ENCODE results near the gene CYP46A1. TPM values are rescaled to one million over a fixed set of nuclear protein-coding genes. Genes with fewer than 3 reads are reported as not detected.
"Not testable (repeated sequence)": the region's sequence is repeated elsewhere in the genome, so short reads cannot be mapped to it uniquely, and the experiment has no call there.

CYP46A1 gene
- total RNA-seq, 2 experiments from 2014 or later, result 0.11 to 0.22 TPM

DNA sequence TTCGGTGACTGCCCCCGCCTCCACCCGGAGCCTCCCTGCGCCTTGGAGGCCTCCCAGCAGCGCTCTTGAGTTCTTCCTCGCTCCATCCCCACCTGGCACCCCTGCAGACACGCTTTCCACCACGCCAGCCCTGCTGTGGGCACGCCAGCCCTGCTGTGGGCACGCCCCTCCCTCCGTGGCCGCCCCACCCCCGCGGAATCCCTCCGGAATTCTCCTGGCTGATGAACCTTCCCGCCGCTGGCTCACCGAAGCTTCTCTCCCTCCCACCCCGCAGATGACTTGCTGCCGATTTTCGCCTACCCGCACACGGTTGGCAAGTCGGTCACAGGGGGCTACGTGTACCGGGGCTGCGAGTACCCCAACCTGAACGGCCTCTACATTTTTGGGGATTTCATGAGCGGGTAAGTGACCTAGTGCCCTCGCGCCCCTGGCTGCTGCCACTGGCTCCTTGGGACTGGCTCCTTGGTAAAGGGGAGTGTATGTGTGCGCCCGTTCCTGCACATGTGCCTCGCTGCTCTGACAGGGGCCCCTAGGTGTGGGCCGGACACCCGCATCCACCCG lies 24.0 kb upstream of the CYP46A1 start:
- H3K4me3 Mint-ChIP-seq, result no peak overlapping the region
- Histone ChIP-seq H3K36me3 (ENCODE audit: insufficient read depth, low read length) (no peaks in the 10 kb centered on the region), H3K27ac (ENCODE audit: low read depth in 1 of 2, low read length in 2 of 2) (no peak overlapping the region), H3K27me3 (ENCODE audit: control insufficient read depth in 1 of 2, insufficient read depth in 2 of 2, low read length in 2 of 2) (peaks cover 47% of the 10 kb centered on the region in 2 experiments), H3K4me3 (ENCODE audit: low read length) (no peak overlapping the region), H3K4me1 (ENCODE audit: insufficient read depth, low read length) (no peaks in the 10 kb centered on the region), H3K9me3 (ENCODE audit: control insufficient read depth in 1 of 2, insufficient read depth in 1 of 2, low read length in 2 of 2) (peaks cover 0 to 5% of the 10 kb centered on the region in 2 experiments)
- CTCF ChIA-PET, result no interaction called here
- H3K27me3 Mint-ChIP-seq, result peaks cover 78% of the 10 kb centered on the region
- intact Hi-C loops (cut with DNase I, micrococcal nuclease), result no loop called here
- no peak for DNase-seq
- H3K27ac Mint-ChIP-seq, result no peak overlapping the region
- H3K4me1 Mint-ChIP-seq (ENCODE audit: low read depth), result peaks cover 4% of the 10 kb centered on the region
- POLR2A ChIA-PET, result no interaction called here
- no peak for ATAC-seq (ENCODE audit: poor library complexity)
- TF ChIP-seq, protein P1, sequence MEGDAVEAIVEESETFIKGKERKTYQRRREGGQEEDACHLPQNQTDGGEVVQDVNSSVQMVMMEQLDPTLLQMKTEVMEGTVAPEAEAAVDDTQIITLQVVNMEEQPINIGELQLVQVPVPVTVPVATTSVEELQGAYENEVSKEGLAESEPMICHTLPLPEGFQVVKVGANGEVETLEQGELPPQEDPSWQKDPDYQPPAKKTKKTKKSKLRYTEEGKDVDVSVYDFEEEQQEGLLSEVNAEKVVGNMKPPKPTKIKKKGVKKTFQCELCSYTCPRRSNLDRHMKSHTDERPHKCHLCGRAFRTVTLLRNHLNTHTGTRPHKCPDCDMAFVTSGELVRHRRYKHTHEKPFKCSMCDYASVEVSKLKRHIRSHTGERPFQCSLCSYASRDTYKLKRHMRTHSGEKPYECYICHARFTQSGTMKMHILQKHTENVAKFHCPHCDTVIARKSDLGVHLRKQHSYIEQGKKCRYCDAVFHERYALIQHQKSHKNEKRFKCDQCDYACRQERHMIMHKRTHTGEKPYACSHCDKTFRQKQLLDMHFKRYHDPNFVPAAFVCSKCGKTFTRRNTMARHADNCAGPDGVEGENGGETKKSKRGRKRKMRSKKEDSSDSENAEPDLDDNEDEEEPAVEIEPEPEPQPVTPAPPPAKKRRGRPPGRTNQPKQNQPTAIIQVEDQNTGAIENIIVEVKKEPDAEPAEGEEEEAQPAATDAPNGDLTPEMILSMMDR (IDR thresholded peaks at IDR 0.05), result no peak
- H3K9me3 Mint-ChIP-seq, result no peaks in the 10 kb centered on the region
- H3K36me3 Mint-ChIP-seq (ENCODE audit: low read depth), result no peaks in the 10 kb centered on the region

DNA sequence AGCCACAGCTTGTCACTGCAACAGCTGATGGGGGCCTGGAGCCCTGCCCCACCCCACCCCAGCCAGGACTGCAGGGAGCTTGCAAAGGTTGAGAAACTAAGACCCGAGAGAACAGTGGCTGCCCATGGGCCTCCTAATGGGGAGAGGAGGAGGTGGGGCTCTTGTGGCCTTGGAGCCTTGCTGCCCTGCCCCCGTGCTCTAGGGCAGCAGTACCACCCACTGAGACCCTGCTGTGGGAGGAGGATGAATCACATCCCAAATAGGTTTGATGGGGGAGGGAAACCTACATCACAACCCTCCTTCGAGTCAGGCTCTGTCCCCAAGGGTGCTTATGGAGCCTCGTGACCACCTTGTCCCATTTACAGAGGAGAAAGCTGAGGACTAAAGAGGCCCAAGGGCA lies 23.3 kb upstream of the CYP46A1 start:
- Histone ChIP-seq H3K9me3 (ENCODE audit: control insufficient read depth in 1 of 2, insufficient read depth in 1 of 2, low read length in 2 of 2) (peaks cover 0 to 5% of the 10 kb centered on the region in 2 experiments), H3K27me3 (ENCODE audit: control insufficient read depth in 1 of 2, insufficient read depth in 2 of 2, low read length in 2 of 2) (peaks cover 47% of the 10 kb centered on the region in 2 experiments), H3K36me3 (ENCODE audit: insufficient read depth, low read length) (no peaks in the 10 kb centered on the region), H3K4me3 (ENCODE audit: low read length) (no peak overlapping the region), H3K4me1 (ENCODE audit: insufficient read depth, low read length) (no peaks in the 10 kb centered on the region), H3K27ac (ENCODE audit: low read depth in 1 of 2, low read length in 2 of 2) (no peak overlapping the region)
- ATAC-seq (ENCODE audit: poor library complexity), result no peak
- peaks cover 72% of the 10 kb centered on the region for H3K27me3 Mint-ChIP-seq
- ChIA-PET POLR2A (no interaction called here), CTCF (no interaction called here)
- TF ChIP-seq, protein P1 (IDR thresholded peaks at IDR 0.05), result no peak
- intact Hi-C loops (cut with DNase I, micrococcal nuclease), result no loop called here
- no peak overlapping the region for H3K27ac Mint-ChIP-seq
- H3K36me3 Mint-ChIP-seq (ENCODE audit: low read depth), result no peaks in the 10 kb centered on the region
- peaks cover 4% of the 10 kb centered on the region for H3K4me1 Mint-ChIP-seq (ENCODE audit: low read depth)
- no peak overlapping the region for H3K4me3 Mint-ChIP-seq
- H3K9me3 Mint-ChIP-seq, result no peaks in the 10 kb centered on the region
- no peak for DNase-seq

DNA sequence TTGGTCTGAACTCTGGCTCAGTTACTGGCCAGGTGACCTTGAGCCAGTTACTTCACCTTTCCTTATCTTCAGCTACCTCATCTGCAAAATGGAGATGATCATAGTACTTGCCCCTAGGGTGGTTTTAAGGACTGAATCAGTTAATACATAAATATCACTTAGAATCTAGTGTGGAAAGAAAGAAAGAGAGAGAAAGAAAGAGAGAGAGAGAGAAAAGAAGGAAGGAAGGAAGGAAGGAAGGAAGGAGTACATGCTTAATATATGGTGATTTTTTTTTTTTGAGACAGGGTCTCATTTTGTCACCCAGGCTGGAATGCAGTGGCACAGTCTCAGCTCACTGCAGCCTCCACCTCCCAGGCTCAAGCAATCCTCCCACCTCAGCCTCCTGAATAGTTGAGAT lies 22.9 kb upstream of the CYP46A1 start:
- POLR2A ChIA-PET; H3K4me3 Mint-ChIP-seq; H3K27ac Mint-ChIP-seq; H3K36me3 Mint-ChIP-seq (ENCODE audit: low read depth); H3K4me1 ChIP-seq (ENCODE audit: insufficient read depth, low read length); H3K9me3 Mint-ChIP-seq; H3K9me3 ChIP-seq (ENCODE audit: control insufficient read depth in 1 of 2, insufficient read depth in 1 of 2, low read length in 2 of 2); intact Hi-C loops (cut with DNase I, micrococcal nuclease); H3K27ac ChIP-seq (ENCODE audit: low read depth in 1 of 2, low read length in 2 of 2); H3K4me3 ChIP-seq (ENCODE audit: low read length); H3K4me1 Mint-ChIP-seq (ENCODE audit: low read depth); H3K36me3 ChIP-seq (ENCODE audit: insufficient read depth, low read length); DNase-seq; ATAC-seq (ENCODE audit: poor library complexity); CTCF ChIA-PET: not testable (repeated sequence)
- H3K27me3 Mint-ChIP-seq, result peaks cover 72% of the 10 kb centered on the region
- H3K27me3 ChIP-seq (ENCODE audit: control insufficient read depth in 1 of 2, insufficient read depth in 2 of 2, low read length in 2 of 2), result peaks cover 47% of the 10 kb centered on the region in 2 experiments

DNA sequence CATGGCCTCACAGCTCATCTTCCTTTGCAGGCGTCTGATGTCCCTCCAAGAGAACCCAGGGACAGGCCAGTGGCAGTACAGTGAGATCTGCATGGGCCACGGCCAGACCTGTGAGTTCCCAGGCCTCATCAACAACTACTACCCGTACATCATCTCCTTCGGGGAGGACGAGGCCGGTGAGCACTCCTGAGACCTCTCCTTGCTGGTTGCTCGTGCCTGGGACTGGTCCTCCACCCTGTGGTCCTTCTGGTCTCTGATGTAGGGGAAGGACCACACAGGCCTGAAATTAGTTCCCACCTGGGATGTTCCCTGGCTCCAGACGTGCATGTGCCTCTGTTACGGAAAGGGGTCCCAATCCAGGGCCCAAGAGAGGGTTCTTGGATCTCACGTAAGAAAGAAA lies 21.3 kb upstream of the CYP46A1 start:
- Mint-ChIP-seq H3K4me1 (ENCODE audit: low read depth) (peaks cover 4% of the 10 kb centered on the region), H3K4me3 (no peak overlapping the region), H3K27ac (no peak overlapping the region), H3K27me3 (peaks cover 58% of the 10 kb centered on the region), H3K36me3 (ENCODE audit: low read depth) (no peaks in the 10 kb centered on the region), H3K9me3 (no peaks in the 10 kb centered on the region)
- intact Hi-C loops (cut with DNase I, micrococcal nuclease), result no loop called here
- POLR2A ChIA-PET, result no interaction called here
- Histone ChIP-seq H3K27ac (ENCODE audit: low read depth in 1 of 2, low read length in 2 of 2) (no peak overlapping the region), H3K36me3 (ENCODE audit: insufficient read depth, low read length) (no peaks in the 10 kb centered on the region), H3K4me1 (ENCODE audit: insufficient read depth, low read length) (no peaks in the 10 kb centered on the region), H3K9me3 (ENCODE audit: control insufficient read depth in 1 of 2, insufficient read depth in 1 of 2, low read length in 2 of 2) (peaks cover 0 to 5% of the 10 kb centered on the region in 2 experiments), H3K27me3 (ENCODE audit: control insufficient read depth in 1 of 2, insufficient read depth in 2 of 2, low read length in 2 of 2) (peaks cover 38 to 44% of the 10 kb centered on the region in 2 experiments), H3K4me3 (ENCODE audit: low read length) (no peak overlapping the region)
- ATAC-seq (ENCODE audit: poor library complexity), result no peak
- no peak for DNase-seq
- CTCF ChIA-PET, result no interaction called here
- TF ChIP-seq, protein P1 (IDR thresholded peaks at IDR 0.05), result no peak

Data from CD4-positive, alpha-beta T cell (primary cell).